Aorta (tissue), 5 donors: Measurements from ENCODE around the gene FBXL12. TPM values are rescaled to one million over a fixed set of nuclear protein-coding genes. Genes with fewer than 3 reads are reported as not detected.
"Not testable (repeated sequence)": the region's sequence is repeated elsewhere in the genome, so short reads cannot be mapped to it uniquely, and the experiment has no call there.

Source experiments
- ATAC-seq: fragments of 200-7000 bp; cut with Tn5 transposase; one replicate; pipeline ENCODE4 v1.9.1; 2022; ENCODE audit warnings: moderate library complexity; ENCODE audit not compliant: low FRiP score
- DNase-seq, 2 donors: peaks; one replicate each; pipeline ENCODE4 v3.0.0-alpha.2; 2020
- H3K27ac ChIP-seq, 2 donors: one replicate each; pipeline ENCODE4 v1.5.1; 2013; ENCODE audit warnings: low read length in 2 of 2, mild to moderate bottlenecking in 2 of 2, moderate library complexity in 2 of 2, control low read depth in 1 of 2, inconsistent platforms in 1 of 2, low read depth in 1 of 2
- H3K27me3 ChIP-seq, 2 donors: one replicate each; pipeline ENCODE4 v1.6.1; 2013; ENCODE audit warnings: control low read depth in 1 of 2, low read length in 1 of 2, mild to moderate bottlenecking in 1 of 2, moderate library complexity in 1 of 2; ENCODE audit not compliant: insufficient read depth in 2 of 2, control insufficient read depth in 1 of 2
- H3K36me3 ChIP-seq, 2 donors: one replicate each; pipeline ENCODE4 v1.6.1; 2013; ENCODE audit warnings: control low read depth in 1 of 2, low read length in 1 of 2, mild to moderate bottlenecking in 1 of 2; ENCODE audit not compliant: insufficient read depth in 2 of 2, control insufficient read depth in 1 of 2
- H3K4me1 ChIP-seq, 2 donors: one replicate each; pipeline ENCODE4 v1.6.1; 2013; ENCODE audit warnings: low read length in 2 of 2, control low read depth in 1 of 2, mild to moderate bottlenecking in 1 of 2, moderate library complexity in 1 of 2; ENCODE audit not compliant: insufficient read depth in 2 of 2, control insufficient read depth in 1 of 2
- H3K4me3 ChIP-seq, 2 donors: one replicate each; pipeline ENCODE4 v1.5.1; 2013; ENCODE audit warnings: low read length in 2 of 2, control low read depth in 1 of 2, mild to moderate bottlenecking in 1 of 2
- H3K9me3 ChIP-seq: one replicate; pipeline ENCODE4 v1.6.1; 2013; ENCODE audit warnings: mild to moderate bottlenecking, low read length; ENCODE audit not compliant: control insufficient read depth
- WGBS, 2 donors: extraction: QIAGEN DNeasy Blood & Tissue Kit; methylation state at CpG; one replicate each; pipeline ENCODE4 v1.1.7; 2013; 5-methylcytosine and 5-hydroxymethylcytosine counted together
- intact Hi-C, 2 donors: fragments of 100-400 bp; cut with DNase I; formaldehyde crosslinking; loops; one replicate each; pipeline versions ENCODE4 v1.14.2 to v1.15.0; 2022
- polyA plus RNA-seq, 2 donors: library from polyadenylated mRNA; stranded (reverse); fragments of 200-250 nt; gene quantifications; one replicate each; pipeline ENCODE4 v1.2.3, GENCODE V29; 2013
- total RNA-seq, 2 donors: library from RNA; stranded (reverse); fragmentation: NEBNext Ultra II Directional; extraction: Animal tissue kit (Norgen Biotek cat#: 25700); gene quantifications; one replicate each; pipeline ENCODE4 v1.2.1, GENCODE V29; 2021
- donor health status: healthy with polysubstance abuse.
- donor health status: Bipolar disorder and iron deficiency.
- donor health status: DM: no; HTN: no; CAD: no.
- donor health status: DM: no; HTN: no; CAD: no.
- donor health status: DM: yes; HTN: yes; CAD: no.

The FBXL12 gene
- total and polyA plus RNA-seq, 4 donors: 11.3 to 43.5 (median 29.5) TPM

DNA sequence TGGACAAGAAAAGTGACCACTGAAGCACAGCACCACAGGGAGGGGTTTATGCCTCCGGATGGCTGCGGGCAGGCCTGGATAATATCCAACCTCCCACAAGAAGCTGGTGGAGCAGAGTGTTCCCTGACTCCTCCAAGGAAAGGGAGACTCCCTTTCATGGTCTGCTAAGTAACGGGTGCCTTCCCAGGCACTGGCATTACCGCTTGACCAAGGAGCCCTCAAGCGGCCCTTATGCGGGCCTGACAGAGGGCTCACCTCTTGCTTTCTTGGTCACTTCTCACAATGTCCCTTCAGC lies 27.9 kb downstream of the FBXL12 start:
- H3K4me3 ChIP-seq, H3K27me3 ChIP-seq, H3K36me3 ChIP-seq, H3K9me3 ChIP-seq, H3K27ac ChIP-seq, H3K4me1 ChIP-seq, ATAC-seq: not testable (repeated sequence)
- intact Hi-C loops: loop anchor here (5.0 to 10.0 kb wide), 4 partner anchors 356 to 646 kb away; partner anchors contain the start of genes ZNF266 (in 1 of the 2) and ZNF317 (in 1 of the 2)
- DNase-seq: peak in 1 of 2 donors; percentile 53
- WGBS, 2 donors: 59 to 70% methylated on average over 6 of the region's 6 CpGs

DNA sequence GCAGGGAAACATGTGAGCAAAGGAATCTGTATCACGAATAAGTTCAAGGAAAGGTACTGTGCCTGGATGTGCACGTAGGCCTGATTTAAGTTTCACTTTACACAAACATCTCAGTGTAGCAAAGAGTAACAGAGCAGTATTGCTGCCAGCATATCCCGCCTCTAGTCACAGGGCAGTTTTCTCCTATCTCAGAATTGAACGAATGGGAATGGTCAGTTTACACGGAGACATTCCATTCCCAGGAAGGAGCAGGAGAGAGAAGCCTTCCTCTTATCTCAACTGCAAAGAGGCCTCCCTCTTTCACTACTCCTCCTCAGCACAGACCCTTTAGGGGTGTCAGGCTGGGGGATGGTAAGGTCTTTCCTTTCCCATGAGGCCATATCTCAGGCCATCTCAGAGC lies 29.3 kb downstream of the FBXL12 start:
- H3K9me3 ChIP-seq, intact Hi-C loops: not testable (repeated sequence)

GRCh38 chr19:9789066-9789465 lies 29.8 kb downstream of the FBXL12 start:
- Histone ChIP-seq H3K27me3 (no peaks in the 10 kb centered on the region), H3K27ac (no peak overlapping the region), H3K4me3 (no peak overlapping the region), H3K9me3 (no peaks in the 10 kb centered on the region), H3K4me1 (no peaks in the 10 kb centered on the region), H3K36me3 (no peaks in the 10 kb centered on the region)
- intact Hi-C loops: no loop called here
- DNase-seq: no peak
- 74 to 77% methylated on average over 11 of the region's 11 CpGs for WGBS, 2 donors
- ATAC-seq: no peak

More for the DNA sequence above, 29.3 kb downstream of the FBXL12 start:
- H3K4me1 ChIP-seq, H3K36me3 ChIP-seq, DNase-seq, H3K27me3 ChIP-seq, H3K27ac ChIP-seq, H3K4me3 ChIP-seq, ATAC-seq: not testable (repeated sequence)
- 20 to 21% methylated on average over 5 of the region's 5 CpGs for WGBS, 2 donors

GRCh38 chr19:9788604-9789003 lies 30.3 kb downstream of the FBXL12 start:
- H3K4me3 ChIP-seq, ATAC-seq, H3K36me3 ChIP-seq, H3K27me3 ChIP-seq, H3K9me3 ChIP-seq, intact Hi-C loops, DNase-seq, H3K4me1 ChIP-seq, H3K27ac ChIP-seq: not testable (repeated sequence)
- WGBS, 2 donors: 94% methylated on average over 13 of the region's 13 CpGs

DNA sequence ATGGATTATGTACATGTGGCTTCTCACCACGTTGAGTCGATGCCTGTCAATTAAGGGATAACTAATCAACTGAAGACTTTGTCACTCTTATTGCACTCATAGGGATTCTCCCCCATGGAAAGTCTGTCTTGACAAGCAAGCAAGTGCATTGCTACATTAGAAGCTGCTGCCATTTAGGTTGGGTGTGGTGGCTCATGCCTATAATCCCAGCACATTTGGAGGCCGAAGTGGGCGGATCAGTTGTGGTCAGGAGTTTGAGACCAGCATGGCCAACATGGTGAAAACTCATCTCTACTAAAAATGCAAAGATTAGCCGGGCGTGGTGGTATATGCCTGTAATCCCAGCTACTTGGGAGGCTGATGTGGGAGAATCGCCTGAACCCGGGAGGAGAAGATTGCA lies 32.1 kb downstream of the FBXL12 start:
- intact Hi-C loops: no loop called here
- H3K27ac ChIP-seq: no peak overlapping the region
- H3K4me1 ChIP-seq: no peaks in the 10 kb centered on the region
- H3K27me3 ChIP-seq: no peaks in the 10 kb centered on the region
- ATAC-seq (no peak), DNase-seq (no peak)
- 94 to 97% methylated on average over 8 of the region's 8 CpGs for WGBS, 2 donors
- no peaks in the 10 kb centered on the region for H3K9me3 ChIP-seq
- H3K4me3 ChIP-seq: no peak overlapping the region
- no peaks in the 10 kb centered on the region for H3K36me3 ChIP-seq

DNA sequence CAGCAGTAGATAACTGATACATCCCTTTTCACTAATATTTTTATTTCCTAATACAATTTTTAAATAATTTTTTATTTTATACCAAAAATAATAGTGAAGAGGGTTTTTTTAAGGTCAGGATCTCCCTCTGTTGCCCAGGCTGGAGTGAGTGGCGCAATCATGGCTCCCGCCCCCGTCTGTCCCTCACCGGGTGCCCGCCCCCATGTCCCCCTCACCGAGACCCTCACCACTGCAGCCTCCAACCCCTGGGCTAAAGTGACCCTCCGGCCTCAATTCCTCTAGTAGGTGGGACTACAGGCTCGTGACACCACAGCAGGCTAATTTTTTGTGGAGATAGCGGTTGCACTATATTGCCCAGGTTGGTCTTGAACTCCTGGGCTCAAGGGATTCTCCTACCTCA lies 32.5 kb downstream of the FBXL12 start:
- 52 to 54% methylated on average over 9 of the region's 9 CpGs for WGBS, 2 donors
- DNase-seq: peak in 1 of 2 donors; percentile 56

GRCh38 chr19:9785367-9786331 lies 33.2 kb downstream of the FBXL12 start:
- WGBS, 2 donors: 1 to 2% methylated on average over 67 to 74 of the region's 74 CpGs
- DNase-seq (peak; percentile 99), ATAC-seq (peak; percentile 96)
- H3K27me3 ChIP-seq: no peaks in the 10 kb centered on the region
- no peaks in the 10 kb centered on the region for H3K9me3 ChIP-seq
- peak overlapping the region; percentile 67 for H3K4me3 ChIP-seq
- no peaks in the 10 kb centered on the region for H3K4me1 ChIP-seq
- no peaks in the 10 kb centered on the region for H3K36me3 ChIP-seq
- intact Hi-C loops: loop anchor here (2.0 kb wide), 1 partner anchor 17 kb away; the partner anchor contains the start of gene ZNF846 (in 2 of the 2)
- peak overlapping the region in 1 of 2 donors; percentile 97 for H3K27ac ChIP-seq

More for the DNA sequence above, 32.5 kb downstream of the FBXL12 start:
- H3K27me3 ChIP-seq: no peaks in the 10 kb centered on the region
- H3K36me3 ChIP-seq: no peaks in the 10 kb centered on the region
- no peaks in the 10 kb centered on the region for H3K4me1 ChIP-seq
- peak overlapping the region in 1 of 2 donors; percentile 67 for H3K4me3 ChIP-seq
- intact Hi-C loops: no loop called here
- ATAC-seq: no peak
- H3K9me3 ChIP-seq: no peaks in the 10 kb centered on the region
- H3K27ac ChIP-seq: peak overlapping the region in 1 of 2 donors; percentile 11

DNA sequence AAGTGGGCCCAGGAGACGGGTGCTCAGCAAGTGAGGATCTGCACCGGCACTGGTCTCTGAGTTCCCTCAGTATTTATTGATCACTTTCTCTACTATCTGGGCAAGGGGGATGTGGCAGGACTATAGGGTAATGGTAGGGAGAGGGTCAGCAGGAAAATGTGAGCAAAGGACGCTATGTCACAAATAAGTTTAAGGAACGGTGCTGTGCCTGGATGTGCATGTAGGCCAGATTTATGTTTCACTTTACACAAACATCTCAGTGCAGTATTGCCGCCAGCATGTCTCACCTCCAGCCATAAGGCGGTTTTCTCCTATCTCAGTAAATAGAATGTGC lies 34.7 kb downstream of the FBXL12 start:
- 79 to 82% methylated on average over 6 of the region's 6 CpGs for WGBS, 2 donors
- intact Hi-C loops: loop anchor here (2.0 kb wide), 1 partner anchor 15 kb away; the partner anchor contains the start of gene ZNF846 (in 2 of the 2)
- not testable (repeated sequence) for H3K27ac ChIP-seq

DNA sequence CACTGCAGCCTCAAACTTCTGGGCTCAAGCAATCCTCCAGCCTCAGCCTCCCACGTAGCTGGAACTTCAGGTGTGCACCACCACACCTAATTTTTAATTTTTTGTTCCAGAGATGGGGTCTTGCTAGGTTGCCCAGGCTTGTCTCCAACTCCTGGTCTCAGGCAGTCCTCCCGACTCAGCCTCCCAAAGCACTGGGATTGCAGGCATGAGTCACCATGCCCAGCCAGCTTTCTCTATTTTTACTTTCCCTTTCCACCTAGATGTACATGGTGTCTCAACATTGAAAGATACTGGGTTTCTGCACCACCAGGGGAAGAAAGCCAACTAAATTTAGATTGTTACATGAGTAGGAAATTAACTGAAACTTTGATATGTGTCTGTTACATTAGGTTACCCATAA lies 36.5 kb downstream of the FBXL12 start:
- intact Hi-C loops: no loop called here
- Histone ChIP-seq H3K9me3 (no peaks in the 10 kb centered on the region), H3K4me3 (no peak overlapping the region), H3K4me1 (no peaks in the 10 kb centered on the region), H3K36me3 (no peaks in the 10 kb centered on the region), H3K27ac (no peak overlapping the region), H3K27me3 (no peaks in the 10 kb centered on the region)
- no peak for ATAC-seq
- DNase-seq: no peak
- WGBS, 2 donors: 95 to 98% methylated on average over 2 of the region's 2 CpGs

More for the DNA sequence above, 34.7 kb downstream of the FBXL12 start:
- not testable (repeated sequence) for H3K4me1 ChIP-seq, H3K9me3 ChIP-seq, H3K4me3 ChIP-seq, ATAC-seq, DNase-seq, H3K36me3 ChIP-seq, H3K27me3 ChIP-seq
